ENCODE results near the gene STK17B.
A peak's percentile ranks its signal among the peaks of the same experiment; 100 is the strongest.

STK17B gene

GRCh38 chr2:196183528-196184231 lies 12.3 kb upstream of the STK17B start:
- DNase-seq (ENCODE audit: low read depth in 2 of 2): no peak

- DNase-seq (ENCODE audit: low read depth in 2 of 2): no peak
These were observed 11.7 kb upstream of the STK17B start for GRCh38 chr2:196183172-196183473.

- DNase-seq (ENCODE audit: low read depth in 2 of 2): no peak
These were observed 11.2 kb upstream of the STK17B start for GRCh38 chr2:196182439-196183171.

- no peak for DNase-seq (ENCODE audit: low read depth in 2 of 2)
These were observed 10.1 kb upstream of the STK17B start for GRCh38 chr2:196181484-196181883.

GRCh38 chr2:196177124-196177523 lies 5.7 kb upstream of the STK17B start:
- no peak for DNase-seq (ENCODE audit: low read depth in 2 of 2)

- DNase-seq (ENCODE audit: low read depth in 2 of 2): peak; percentile 79 to 80
These were observed 4.9 kb upstream of the STK17B start for GRCh38 chr2:196176142-196176738.

- no peak for DNase-seq (ENCODE audit: low read depth in 2 of 2)
These were observed 3.0 kb upstream of the STK17B start for GRCh38 chr2:196174404-196174803.

- DNase-seq (ENCODE audit: low read depth in 2 of 2): no peak
These were observed 2.1 kb upstream of the STK17B start for GRCh38 chr2:196173505-196173904.

- DNase-seq (ENCODE audit: low read depth in 2 of 2): no peak
These were observed 1.6 kb upstream of the STK17B start for GRCh38 chr2:196172951-196173350.

- DNase-seq (ENCODE audit: low read depth in 2 of 2): no peak
These were observed 568 bp upstream of the STK17B start for GRCh38 chr2:196171946-196172345.

- DNase-seq (ENCODE audit: low read depth in 2 of 2): no peak
These were observed 651 bp downstream of the STK17B start for GRCh38 chr2:196170606-196171247.

- DNase-seq (ENCODE audit: low read depth in 2 of 2): no peak
These were observed 1.2 kb downstream of the STK17B start for GRCh38 chr2:196170213-196170605.

GRCh38 chr2:196169516-196169915 lies 1.9 kb downstream of the STK17B start:
- no peak for DNase-seq (ENCODE audit: low read depth in 2 of 2)

GRCh38 chr2:196168181-196168580 lies 3.2 kb downstream of the STK17B start:
- DNase-seq (ENCODE audit: low read depth in 2 of 2): no peak

GRCh38 chr2:196167666-196168065 lies 3.7 kb downstream of the STK17B start:
- no peak for DNase-seq (ENCODE audit: low read depth in 2 of 2)

- no peak for DNase-seq (ENCODE audit: low read depth in 2 of 2)
These were observed 4.5 kb downstream of the STK17B start for GRCh38 chr2:196166876-196167275.

GRCh38 chr2:196165016-196165415 lies 6.4 kb downstream of the STK17B start:
- no peak for DNase-seq (ENCODE audit: low read depth in 2 of 2)

- DNase-seq (ENCODE audit: low read depth in 2 of 2): no peak
These were observed 8.1 kb downstream of the STK17B start for GRCh38 chr2:196163285-196163684.

- DNase-seq (ENCODE audit: low read depth in 2 of 2): no peak
These were observed 8.7 kb downstream of the STK17B start for GRCh38 chr2:196162586-196163175.

- no peak for DNase-seq (ENCODE audit: low read depth in 2 of 2)
These were observed 10.4 kb downstream of the STK17B start for GRCh38 chr2:196160946-196161345.

- DNase-seq (ENCODE audit: low read depth in 2 of 2): peak in 1 of 2 donors; percentile 49
These were observed 11.3 kb downstream of the STK17B start for GRCh38 chr2:196160101-196160500.

GRCh38 chr2:196159221-196159892 lies 12.0 kb downstream of the STK17B start:
- no peak for DNase-seq (ENCODE audit: low read depth in 2 of 2)

Measured in stimulated activated CD8-positive, alpha-beta memory T cell treated with anti-CD3 and anti-CD28 coated beads, Interleukin-15, amount 100 ng/mL, for 48 hours (primary cell).